GM18507 (cell line): ENCODE measurements around the gene UXS1.

Source experiments
- DNase-seq: peaks from one replicate; pipeline ENCODE4 v3.0.0; 2011; ENCODE audit warnings: low read depth; ENCODE audit not compliant: insufficient read length; ENCODE audit errors: extremely low spot score
- FAIRE-seq: peaks from 2 replicates; lab custom pipeline; 2011; peaks lifted over from hg19 to GRCh38; lab: Jason Lieb, UNC

UXS1 gene

GRCh38 chr2:106191511-106192016 lies 2.5 kb downstream of the UXS1 start:
- no peak for DNase-seq
- FAIRE-seq, result no peak

GRCh38 chr2:106189764-106190468 lies 4.2 kb downstream of the UXS1 start:
- DNase-seq (no peak), FAIRE-seq (no peak)

- DNase-seq (no peak), FAIRE-seq (peak; percentile 33)
Observed at GRCh38 chr2:106189325-106189724, 4.8 kb downstream of the UXS1 start.

GRCh38 chr2:106187273-106187891 lies 6.7 kb downstream of the UXS1 start:
- FAIRE-seq, result no peak
- no peak for DNase-seq

GRCh38 chr2:106185475-106186184 lies 8.5 kb downstream of the UXS1 start:
- no peak for FAIRE-seq
- no peak for DNase-seq

- DNase-seq, result no peak
- no peak for FAIRE-seq
Observed at GRCh38 chr2:106184857-106185256, 9.2 kb downstream of the UXS1 start.

- no peak for FAIRE-seq
- no peak for DNase-seq
Observed at GRCh38 chr2:106184394-106184793, 9.7 kb downstream of the UXS1 start.

- FAIRE-seq (no peak), DNase-seq (no peak)
Observed at GRCh38 chr2:106183101-106183696, 10.9 kb downstream of the UXS1 start.

- FAIRE-seq, result no peak
- no peak for DNase-seq
Observed at GRCh38 chr2:106181064-106181463, 13.0 kb downstream of the UXS1 start.

- no peak for DNase-seq
- no peak for FAIRE-seq
Observed at GRCh38 chr2:106180602-106181001, 13.5 kb downstream of the UXS1 start.

- no peak for FAIRE-seq
- DNase-seq, result no peak
Observed at GRCh38 chr2:106178716-106179115, 15.4 kb downstream of the UXS1 start.

- no peak for FAIRE-seq
- no peak for DNase-seq
Observed at GRCh38 chr2:106177581-106177980, 16.5 kb downstream of the UXS1 start.

GRCh38 chr2:106176446-106177099 lies 17.5 kb downstream of the UXS1 start:
- DNase-seq, result no peak
- no peak for FAIRE-seq

- FAIRE-seq (no peak), DNase-seq (no peak)
Observed at GRCh38 chr2:106175086-106175850, 18.8 kb downstream of the UXS1 start.

- no peak for FAIRE-seq
- no peak for DNase-seq
Observed at GRCh38 chr2:106174056-106174455, 20.0 kb downstream of the UXS1 start.

GRCh38 chr2:106172649-106173048 lies 21.5 kb downstream of the UXS1 start:
- DNase-seq, result no peak
- FAIRE-seq, result no peak

- no peak for DNase-seq
- no peak for FAIRE-seq
Observed at GRCh38 chr2:106168657-106169056, 25.4 kb downstream of the UXS1 start.

GRCh38 chr2:106167067-106167466 lies 27.0 kb downstream of the UXS1 start:
- DNase-seq, result no peak
- FAIRE-seq, result no peak

GRCh38 chr2:106165561-106165960 lies 28.5 kb downstream of the UXS1 start:
- no peak for DNase-seq
- FAIRE-seq, result no peak
